K562 (cell line): ENCODE measurements around the gene HDGFL2. TPM values are rescaled to one million over a fixed set of nuclear protein-coding genes. Genes with fewer than 3 reads are reported as not detected.

Source experiments
- DACH1 ChIP-seq: fragments of 450-650 bp; IDR thresholded peaks from 2 replicates; pipeline ENCODE4 v1.6.1; 2018; ENCODE audit not compliant: partially characterized antibody
- LEF1 ChIP-seq: fragments of 450-650 bp; IDR thresholded peaks from 2 replicates; pipeline ENCODE4 v1.6.1; 2016; ENCODE audit warnings: mild to moderate bottlenecking
- MED1 ChIP-seq: sonication (generic); formaldehyde crosslinking; IDR thresholded peaks from 2 replicates; pipeline ENCODE4 v1.8.1; 2023; ENCODE audit warnings: missing genetic modification reagents, borderline replicate concordance
- NR3C1 ChIP-seq: sonication (generic); formaldehyde crosslinking; IDR thresholded peaks from 2 replicates; pipeline ENCODE4 v1.8.1; 2022; ENCODE audit warnings: missing genetic modification reagents
- ZNF699 ChIP-seq: fragments of 250-450 bp; sonication (Bioruptor Pico); IDR thresholded peaks from 2 replicates; pipeline ENCODE4 v1.8.0; 2021; ENCODE audit warnings: mild to moderate bottlenecking, moderate library complexity; ENCODE audit not compliant: insufficient replicate concordance
- polyA plus RNA-seq, 8 experiments: library from polyadenylated mRNA; depleted of rRNA in 4 of 8; stranded (reverse) in 5 of 8; unstranded in 3 of 8; fragments of >200 nt; fragmentation: Nextera tagmentation in 2 of 8; fragmentation: Illumina TruSeq in 1 of 8; extraction: Ambion mirVana in 2 of 8; extraction: Trizol in 1 of 8; gene quantifications; 2 replicates each; pipeline versions ENCODE4 v1.2.1 to v1.2.3, GENCODE V29; 2011 to 2014; ENCODE audit warnings: inconsistent platforms in 1 of 8, missing spikeins in 1 of 8
- total RNA-seq, 7 experiments: library from RNA; depleted of rRNA in 6 of 7; stranded (reverse); fragments of >200 nt in 6 of 7; fragmentation: Illumina TruSeq in 2 of 7; extraction: Trizol in 2 of 7; gene quantifications; 2 replicates each; pipeline versions ENCODE4 v1.2.1 to v1.2.3, GENCODE V29; 2011 to 2021; ENCODE audit warnings: low replicate concordance in 1 of 7
- TF ChIP-seq, protein P1 (sequence below): IDR thresholded peaks from 3 replicates; pipeline ENCODE4 v1.6.1; 2011; ENCODE audit warnings: borderline replicate concordance, mild to moderate bottlenecking, moderate library complexity; ENCODE audit not compliant: insufficient read length; ENCODE audit errors: extremely low read depth

The HDGFL2 gene
- total and polyA plus RNA-seq, 9 of the 15 experiments (the other 6 are each of a cell fraction or from before 2014, with no cell fraction given), result 0.13 to 61.7 (median 16.0) TPM

- TF ChIP-seq MED1 (CRISPR knock-in tag) (no peak), ZNF699 (CRISPR knock-in tag) (no peak), DACH1 (no peak), LEF1 (no peak), NR3C1 (CRISPR knock-in tag) (no peak)
- TF ChIP-seq, protein P1, sequence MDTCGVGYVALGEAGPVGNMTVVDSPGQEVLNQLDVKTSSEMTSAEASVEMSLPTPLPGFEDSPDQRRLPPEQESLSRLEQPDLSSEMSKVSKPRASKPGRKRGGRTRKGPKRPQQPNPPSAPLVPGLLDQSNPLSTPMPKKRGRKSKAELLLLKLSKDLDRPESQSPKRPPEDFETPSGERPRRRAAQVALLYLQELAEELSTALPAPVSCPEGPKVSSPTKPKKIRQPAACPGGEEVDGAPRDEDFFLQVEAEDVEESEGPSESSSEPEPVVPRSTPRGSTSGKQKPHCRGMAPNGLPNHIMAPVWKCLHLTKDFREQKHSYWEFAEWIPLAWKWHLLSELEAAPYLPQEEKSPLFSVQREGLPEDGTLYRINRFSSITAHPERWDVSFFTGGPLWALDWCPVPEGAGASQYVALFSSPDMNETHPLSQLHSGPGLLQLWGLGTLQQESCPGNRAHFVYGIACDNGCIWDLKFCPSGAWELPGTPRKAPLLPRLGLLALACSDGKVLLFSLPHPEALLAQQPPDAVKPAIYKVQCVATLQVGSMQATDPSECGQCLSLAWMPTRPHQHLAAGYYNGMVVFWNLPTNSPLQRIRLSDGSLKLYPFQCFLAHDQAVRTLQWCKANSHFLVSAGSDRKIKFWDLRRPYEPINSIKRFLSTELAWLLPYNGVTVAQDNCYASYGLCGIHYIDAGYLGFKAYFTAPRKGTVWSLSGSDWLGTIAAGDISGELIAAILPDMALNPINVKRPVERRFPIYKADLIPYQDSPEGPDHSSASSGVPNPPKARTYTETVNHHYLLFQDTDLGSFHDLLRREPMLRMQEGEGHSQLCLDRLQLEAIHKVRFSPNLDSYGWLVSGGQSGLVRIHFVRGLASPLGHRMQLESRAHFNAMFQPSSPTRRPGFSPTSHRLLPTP, result no peak
Observed at GRCh38 chr19:4444765-4445741, 27.0 kb upstream of the HDGFL2 start (continued).
